Measurements from ENCODE around the gene TCP10L.

The TCP10L gene

GRCh38 chr21:32566741-32567389 lies 18.5 kb downstream of the TCP10L start:
- Histone ChIP-seq H3K27ac (ENCODE audit: low read length) (no peak overlapping the region), H3K9me2 (replicated peaks; ENCODE audit: insufficient read depth, low read length) (no peaks in the 10 kb centered on the region), H3K79me2 (ENCODE audit: low read length) (no peaks in the 10 kb centered on the region), H4K20me1 (ENCODE audit: insufficient read depth, low read length) (no peaks in the 10 kb centered on the region), H2AFZ (ENCODE audit: low read length) (no peak overlapping the region), H3K4me1 (ENCODE audit: low read length) (no peaks in the 10 kb centered on the region; the same call in 1 of the 2 replicates), H3K4me3 (ENCODE audit: low read length) (no peak overlapping the region), H3K9ac (ENCODE audit: low read length) (no peak overlapping the region), H3K4me2 (ENCODE audit: low read depth, low read length) (no peak overlapping the region), H3K36me3 (replicated peaks; ENCODE audit: insufficient read depth, low read length) (no peaks in the 10 kb centered on the region), H3F3A (ENCODE audit: insufficient read depth, low read length) (peaks cover 9% of the 10 kb centered on the region), H3K9me3 (replicated peaks; ENCODE audit: insufficient read depth, low read length) (no peaks in the 10 kb centered on the region), H3K27me3 (replicated peaks; ENCODE audit: insufficient read depth, low read length) (no peaks in the 10 kb centered on the region)
- TF ChIP-seq, protein P1, sequence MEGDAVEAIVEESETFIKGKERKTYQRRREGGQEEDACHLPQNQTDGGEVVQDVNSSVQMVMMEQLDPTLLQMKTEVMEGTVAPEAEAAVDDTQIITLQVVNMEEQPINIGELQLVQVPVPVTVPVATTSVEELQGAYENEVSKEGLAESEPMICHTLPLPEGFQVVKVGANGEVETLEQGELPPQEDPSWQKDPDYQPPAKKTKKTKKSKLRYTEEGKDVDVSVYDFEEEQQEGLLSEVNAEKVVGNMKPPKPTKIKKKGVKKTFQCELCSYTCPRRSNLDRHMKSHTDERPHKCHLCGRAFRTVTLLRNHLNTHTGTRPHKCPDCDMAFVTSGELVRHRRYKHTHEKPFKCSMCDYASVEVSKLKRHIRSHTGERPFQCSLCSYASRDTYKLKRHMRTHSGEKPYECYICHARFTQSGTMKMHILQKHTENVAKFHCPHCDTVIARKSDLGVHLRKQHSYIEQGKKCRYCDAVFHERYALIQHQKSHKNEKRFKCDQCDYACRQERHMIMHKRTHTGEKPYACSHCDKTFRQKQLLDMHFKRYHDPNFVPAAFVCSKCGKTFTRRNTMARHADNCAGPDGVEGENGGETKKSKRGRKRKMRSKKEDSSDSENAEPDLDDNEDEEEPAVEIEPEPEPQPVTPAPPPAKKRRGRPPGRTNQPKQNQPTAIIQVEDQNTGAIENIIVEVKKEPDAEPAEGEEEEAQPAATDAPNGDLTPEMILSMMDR (IDR thresholded peaks at IDR 0.05; ENCODE audit: low read length), result no peak
- no peak for TF ChIP-seq EZH2phosphoT487 (IDR thresholded peaks at IDR 0.05; ENCODE audit: low read length)
- no peak for TF ChIP-seq EZH2 (optimal IDR thresholded peaks at IDR 0.05; ENCODE audit: low read depth, low read length)
- no peak for DNase-seq

DNA sequence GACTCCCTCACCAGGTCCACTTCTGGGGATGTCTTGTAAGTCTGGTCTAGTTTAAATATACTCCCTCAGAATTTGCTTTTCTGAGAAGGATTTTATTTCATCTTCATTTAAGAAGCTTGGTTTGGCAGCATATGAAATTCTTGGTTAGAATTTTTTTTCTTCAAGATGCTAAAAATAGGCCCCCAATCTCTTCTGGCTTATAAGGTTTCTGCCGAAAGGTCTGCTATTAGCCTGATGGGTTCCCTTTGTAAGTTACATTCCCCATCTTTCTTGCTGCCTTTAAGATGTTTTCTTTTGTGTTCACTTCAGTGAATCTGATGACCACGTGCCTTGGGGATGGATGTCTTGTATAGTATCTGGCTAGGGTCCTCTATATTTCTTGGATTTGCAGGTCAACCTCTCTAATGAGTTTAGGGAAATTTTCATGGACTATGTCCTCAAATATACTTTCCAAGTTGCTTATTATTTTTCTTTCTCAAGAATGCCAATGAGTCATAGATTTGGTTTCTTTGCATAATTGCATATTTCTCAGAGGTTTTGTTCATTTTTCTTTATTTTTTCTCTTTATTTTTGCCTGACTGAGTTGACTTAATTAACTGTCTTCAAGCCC lies 19.4 kb downstream of the TCP10L start:
- Histone ChIP-seq H3K9me2 (replicated peaks; ENCODE audit: insufficient read depth, low read length) (no peaks in the 10 kb centered on the region), H3K4me1 (ENCODE audit: low read length) (no peaks in the 10 kb centered on the region; the same call in 1 of the 2 replicates), H3K4me2 (ENCODE audit: low read depth, low read length) (no peak overlapping the region), H3K79me2 (ENCODE audit: low read length) (no peaks in the 10 kb centered on the region), H3K27me3 (replicated peaks; ENCODE audit: insufficient read depth, low read length) (no peaks in the 10 kb centered on the region), H3K27ac (ENCODE audit: low read length) (no peak overlapping the region), H2AFZ (ENCODE audit: low read length) (no peak overlapping the region), H4K20me1 (ENCODE audit: insufficient read depth, low read length) (no peaks in the 10 kb centered on the region), H3K9me3 (replicated peaks; ENCODE audit: insufficient read depth, low read length) (no peaks in the 10 kb centered on the region), H3K9ac (ENCODE audit: low read length) (no peak overlapping the region), H3K36me3 (replicated peaks; ENCODE audit: insufficient read depth, low read length) (no peaks in the 10 kb centered on the region), H3K4me3 (ENCODE audit: low read length) (no peak overlapping the region), H3F3A (ENCODE audit: insufficient read depth, low read length) (peaks cover 9% of the 10 kb centered on the region)
- no peak for DNase-seq
- TF ChIP-seq EZH2phosphoT487 (IDR thresholded peaks at IDR 0.05; ENCODE audit: low read length) (no peak), EZH2 (optimal IDR thresholded peaks at IDR 0.05; ENCODE audit: low read depth, low read length) (no peak)
- TF ChIP-seq, protein P1 (IDR thresholded peaks at IDR 0.05; ENCODE audit: low read length), result no peak

DNA sequence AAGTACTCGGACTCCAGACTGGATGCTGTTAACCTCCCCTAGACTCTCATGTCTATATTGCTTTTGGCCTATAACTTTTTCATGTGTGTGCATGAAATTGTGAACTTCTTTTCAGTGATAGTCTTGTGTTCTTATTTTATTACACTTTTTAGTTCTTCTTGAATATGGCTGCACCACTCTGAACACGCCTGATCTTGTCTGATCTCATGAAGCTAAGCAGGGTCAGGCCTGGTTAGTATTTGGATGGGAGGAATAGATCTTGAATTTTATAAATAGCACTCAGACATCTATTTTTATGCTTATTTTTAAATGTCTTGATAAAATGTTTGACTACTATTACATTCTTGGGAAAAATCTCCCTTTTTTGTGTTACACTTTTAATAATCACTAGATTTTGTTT lies 22.4 kb downstream of the TCP10L start:
- Histone ChIP-seq H3K4me1 (ENCODE audit: low read length) (no peaks in the 10 kb centered on the region), H3K36me3 (replicated peaks; ENCODE audit: insufficient read depth, low read length) (no peaks in the 10 kb centered on the region), H3K27ac (ENCODE audit: low read length) (no peak overlapping the region), H2AFZ (ENCODE audit: low read length) (no peak overlapping the region), H3K79me2 (ENCODE audit: low read length) (no peaks in the 10 kb centered on the region), H4K20me1 (ENCODE audit: insufficient read depth, low read length) (no peaks in the 10 kb centered on the region), H3K4me2 (ENCODE audit: low read depth, low read length) (no peak overlapping the region), H3F3A (ENCODE audit: insufficient read depth, low read length) (no peaks in the 10 kb centered on the region), H3K27me3 (replicated peaks; ENCODE audit: insufficient read depth, low read length) (no peaks in the 10 kb centered on the region), H3K9me2 (replicated peaks; ENCODE audit: insufficient read depth, low read length) (no peaks in the 10 kb centered on the region), H3K9ac (ENCODE audit: low read length) (no peak overlapping the region), H3K9me3 (replicated peaks; ENCODE audit: insufficient read depth, low read length) (no peaks in the 10 kb centered on the region), H3K4me3 (ENCODE audit: low read length) (no peak overlapping the region)
- DNase-seq, result no peak
- no peak for TF ChIP-seq EZH2phosphoT487 (IDR thresholded peaks at IDR 0.05; ENCODE audit: low read length)
- TF ChIP-seq EZH2 (optimal IDR thresholded peaks at IDR 0.05; ENCODE audit: low read depth, low read length), result no peak
- TF ChIP-seq, protein P1 (IDR thresholded peaks at IDR 0.05; ENCODE audit: low read length), result no peak

Data from MM.1S (cell line).